K562 (cell line): ENCODE measurements around the gene TP53TG5. TPM values are rescaled to one million over a fixed set of nuclear protein-coding genes. Genes with fewer than 3 reads are reported as not detected.

Experiments
- AFF1 ChIP-seq, 2 experiments: fragments of 450-650 bp; IDR thresholded peaks; 2 replicates each; pipeline ENCODE4 v1.6.1; 2018; ENCODE audit warnings: mild to moderate bottlenecking in 2 of 2, low read depth in 1 of 2; ENCODE audit not compliant: partially characterized antibody in 2 of 2
- HNRNPLL ChIP-seq: fragments of 200-400 bp; formaldehyde crosslinking; IDR thresholded peaks from 2 replicates; pipeline ENCODE4 v1.6.1; 2017; ENCODE audit warnings: low read length, low read depth, mild to moderate bottlenecking; ENCODE audit not compliant: poor library complexity, severe bottlenecking
- KAT8 ChIP-seq: fragments of 450-650 bp; IDR thresholded peaks from 2 replicates; pipeline ENCODE4 v1.6.1; 2016; ENCODE audit warnings: low read depth, mild to moderate bottlenecking
- MAZ ChIP-seq, 2 experiments: fragments of 450-650 bp in 1 of 2; sonication (generic) in 1 of 2; formaldehyde crosslinking; IDR thresholded peaks in 1 of 2; conservative IDR thresholded peaks in 1 of 2; 2 replicates each; pipeline versions ENCODE4 v1.4.0 to v1.5.0; 2020; ENCODE audit warnings: mild to moderate bottlenecking in 1 of 2, missing genetic modification reagents in 1 of 2
- MIER1 ChIP-seq: fragments of 450-650 bp; IDR thresholded peaks from 2 replicates; pipeline ENCODE4 v1.6.1; 2016; ENCODE audit warnings: antibody characterized with exemption, mild to moderate bottlenecking, low read depth
- POLR2H ChIP-seq: IDR thresholded peaks from 2 replicates; pipeline ENCODE4 v1.6.1; 2016; ENCODE audit warnings: missing genetic modification characterization, low read depth, mild to moderate bottlenecking, control low read depth, missing compliant biosample characterization, moderate library complexity
- SMAD1 ChIP-seq: fragments of 150-350 bp; IDR thresholded peaks from 2 replicates; pipeline ENCODE4 v1.6.1; 2014; ENCODE audit warnings: low read length, low read depth; ENCODE audit not compliant: partially characterized antibody
- ZNF444 ChIP-seq: fragments of 250-450 bp; sonication (Bioruptor Pico); IDR thresholded peaks from 2 replicates; pipeline ENCODE4 v1.4.0; 2020; ENCODE audit warnings: mild to moderate bottlenecking, moderate library complexity
- ZNF583 ChIP-seq: fragments of 250-450 bp; sonication (Bioruptor Pico); IDR thresholded peaks from 2 replicates; pipeline ENCODE4 v1.4.0; 2020
- ZNF655 ChIP-seq: fragments of 250-450 bp; sonication (Bioruptor Pico); IDR thresholded peaks from 2 replicates; pipeline ENCODE4 v1.5.0; 2021
- polyA plus RNA-seq, 8 experiments: library from polyadenylated mRNA; depleted of rRNA in 4 of 8; stranded (reverse) in 5 of 8; unstranded in 3 of 8; fragments of >200 nt; fragmentation: Nextera tagmentation in 2 of 8; fragmentation: Illumina TruSeq in 1 of 8; extraction: Ambion mirVana in 2 of 8; extraction: Trizol in 1 of 8; gene quantifications; 2 replicates each; pipeline versions ENCODE4 v1.2.1 to v1.2.3, GENCODE V29; 2011 to 2014; ENCODE audit warnings: inconsistent platforms in 1 of 8, missing spikeins in 1 of 8
- total RNA-seq, 7 experiments: library from RNA; depleted of rRNA in 6 of 7; stranded (reverse); fragments of >200 nt in 6 of 7; fragmentation: Illumina TruSeq in 2 of 7; extraction: Trizol in 2 of 7; gene quantifications; 2 replicates each; pipeline versions ENCODE4 v1.2.1 to v1.2.3, GENCODE V29; 2011 to 2021; ENCODE audit warnings: low replicate concordance in 1 of 7

TP53TG5 gene
- total and polyA plus RNA-seq, 9 of the 15 experiments (the other 6 are each of a cell fraction or from before 2014, with no cell fraction given): 0.04 to 0.05 (median 0.04) TPM; not detected in 6

GRCh38 chr20:45415822-45416637 lies 37.9 kb upstream of the TP53TG5 start, which contains the start of gene PIGT (continued):
- peak in 1 of 2 experiments; percentile 60 for TF ChIP-seq AFF1 (IDR thresholded peaks at IDR 0.05; ENCODE audit: low read depth in 1 of 2, partially characterized antibody in 2 of 2)
- peak; percentile 76; the same call in 1 of the 2 replicates for TF ChIP-seq ZNF583 (CRISPR knock-in tag)
- TF ChIP-seq POLR2H (tag): peak; percentile 82
- TF ChIP-seq MIER1: no peak
- TF ChIP-seq MAZ (CRISPR knock-in tag; conservative IDR thresholded peaks at IDR 0.05 in 1 of 2, IDR thresholded peaks at IDR 0.05 in 1 of 2): peak; percentile 38 to 85; a peak in 2 of 4 replicates
- no peak for TF ChIP-seq ZNF655 (CRISPR knock-in tag)
- peak; percentile 86 for TF ChIP-seq HNRNPLL
- no peak for TF ChIP-seq ZNF444
- TF ChIP-seq KAT8: 0 out of 2 replicates have a peak, but pooled peaks have one; percentile 34
- peak; percentile 43 for TF ChIP-seq SMAD1
